GM19452 (cell line): Measurements from ENCODE around the gene LHFPL6.

ENCODE experiments used
- ATAC-seq: cut with Tn5 transposase; IDR thresholded peaks from one replicate; pipeline ENCODE4 v1.9.1; 2021; ENCODE audit not compliant: unreplicated experiment

LHFPL6 gene

DNA sequence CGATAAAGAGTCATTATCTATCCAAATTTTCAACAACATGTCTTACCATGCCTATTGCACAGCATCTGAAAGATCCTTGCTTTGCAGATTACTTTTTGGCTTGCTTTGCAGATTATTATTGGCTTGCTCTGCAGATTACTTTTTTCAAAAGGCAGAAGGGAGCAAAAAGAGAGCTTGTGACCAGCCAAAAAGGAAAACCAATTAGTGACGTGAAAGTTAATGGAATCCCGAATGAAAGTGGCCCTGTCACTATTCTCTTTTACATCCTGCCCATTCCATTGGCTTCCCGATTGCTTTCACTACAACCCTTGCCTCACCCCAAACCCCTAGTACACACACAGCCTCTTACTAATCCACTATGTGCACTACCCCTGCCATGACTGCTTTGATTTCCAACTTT lies 81.3 kb downstream of the LHFPL6 start:
- ATAC-seq: no peak

DNA sequence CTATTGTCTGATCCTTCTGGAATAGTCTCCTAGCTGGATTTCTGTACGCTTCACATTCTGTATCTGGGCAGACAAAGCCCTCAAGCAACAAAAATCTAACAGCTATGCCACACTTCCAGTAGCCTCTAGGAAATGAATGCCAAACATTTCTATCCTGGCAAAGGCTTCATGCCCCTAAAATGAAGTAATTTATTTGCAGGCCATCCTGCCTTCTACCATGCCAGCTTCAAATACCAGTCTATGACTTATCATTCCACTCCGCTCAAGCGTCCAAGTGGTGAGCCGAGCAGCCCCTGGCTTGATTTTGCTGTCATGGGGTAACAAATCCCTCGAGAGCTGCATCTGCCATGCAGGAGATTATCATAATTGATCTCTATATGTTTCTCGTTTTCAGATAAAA lies 86.9 kb downstream of the LHFPL6 start:
- no peak for ATAC-seq

- ATAC-seq: no peak
Measured at GRCh38 chr13:39515224-39515714, 87.7 kb downstream of the LHFPL6 start.

GRCh38 chr13:39512687-39513086 lies 90.3 kb downstream of the LHFPL6 start:
- no peak for ATAC-seq

DNA sequence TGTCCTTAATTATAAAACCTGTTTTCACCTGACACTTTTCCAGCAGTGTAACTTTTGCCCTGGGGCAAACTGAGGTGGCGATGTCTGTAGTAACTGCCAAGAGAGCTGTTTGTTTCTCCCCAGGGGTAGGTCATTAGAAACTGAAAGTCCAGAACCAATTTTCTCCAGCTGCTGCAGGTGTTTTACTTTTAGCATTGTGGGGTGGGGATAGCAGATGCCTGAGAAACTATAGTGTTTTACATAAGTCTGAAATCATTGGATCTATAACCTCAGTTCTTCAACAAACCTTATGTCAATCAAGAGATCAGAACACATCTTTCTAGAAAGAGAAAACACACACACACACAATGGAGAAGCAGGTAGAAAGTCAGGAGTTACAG lies 92.7 kb downstream of the LHFPL6 start:
- peak; percentile 72 for ATAC-seq

DNA sequence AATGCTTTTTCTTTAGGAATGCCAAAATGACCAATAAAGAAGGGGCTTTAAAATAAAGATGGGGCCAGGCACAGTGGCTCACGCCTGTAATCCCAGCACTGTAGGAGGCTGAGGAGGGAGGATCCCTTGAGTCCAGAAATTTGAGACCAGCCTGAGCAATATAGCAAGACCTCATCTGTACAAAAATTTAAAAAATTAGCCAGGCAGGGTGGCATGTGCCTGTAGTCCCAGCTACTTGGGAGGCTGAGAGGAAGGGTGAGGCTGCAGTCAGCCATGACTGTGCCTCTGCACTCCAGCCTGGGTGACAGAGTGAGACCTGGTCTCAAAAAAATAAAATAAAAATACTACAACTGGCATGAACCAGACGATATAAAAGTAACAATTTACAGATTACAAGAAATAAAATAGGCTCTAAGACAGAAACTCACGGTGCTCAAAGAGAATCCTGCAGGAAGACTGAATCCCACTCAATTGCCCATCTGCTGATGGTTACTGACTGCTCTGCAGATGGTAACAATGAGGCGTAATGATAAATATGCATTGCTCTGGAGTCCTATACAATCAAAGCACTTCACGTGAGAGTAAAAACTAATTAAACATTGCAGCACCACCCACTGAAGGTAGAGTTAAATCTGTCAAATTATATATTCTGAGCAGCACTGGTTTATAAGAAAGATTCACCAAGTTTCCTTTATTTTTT lies 93.2 kb downstream of the LHFPL6 start:
- no peak for ATAC-seq

DNA sequence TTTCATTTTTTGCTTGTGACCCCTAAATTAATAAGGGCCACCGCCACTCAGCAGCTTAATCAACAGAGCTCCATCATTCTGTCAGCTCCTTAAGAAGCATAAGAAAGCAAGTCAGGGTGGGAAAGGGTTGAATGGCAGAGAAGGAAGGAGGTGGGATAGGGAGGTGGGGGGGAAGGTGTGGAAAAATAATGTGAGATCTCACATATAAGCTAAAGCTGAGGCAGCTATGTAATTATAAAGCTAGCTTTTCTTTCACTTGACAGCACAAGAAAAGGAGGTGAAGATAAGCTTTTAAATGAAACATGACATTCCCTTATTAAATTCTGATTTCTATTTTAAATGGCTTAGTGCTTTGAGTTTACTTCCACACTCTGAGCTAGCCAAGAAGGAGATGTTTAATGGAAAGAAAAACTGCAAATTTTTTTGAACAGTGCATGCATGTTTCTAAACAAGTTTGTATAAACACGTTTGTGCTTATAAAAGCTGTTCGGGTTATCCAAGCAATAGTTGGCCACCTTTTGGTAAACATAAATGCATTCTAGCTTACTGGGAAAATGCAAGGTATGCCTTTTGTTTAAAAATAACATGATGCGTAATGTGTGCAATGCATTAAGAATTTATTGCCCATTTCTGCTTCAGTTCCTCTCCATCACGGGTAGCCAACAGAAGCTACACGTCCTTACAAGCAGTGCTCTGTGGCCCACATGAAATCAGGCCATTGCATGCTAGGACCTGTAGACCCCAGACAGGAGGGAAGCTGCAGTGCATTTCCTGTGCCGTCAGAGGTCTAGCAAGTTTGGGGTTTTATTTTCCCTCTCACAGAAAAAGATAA lies 96.2 kb downstream of the LHFPL6 start:
- no peak for ATAC-seq

- no peak for ATAC-seq
Measured at GRCh38 chr13:39505151-39505550, 97.8 kb downstream of the LHFPL6 start.

DNA sequence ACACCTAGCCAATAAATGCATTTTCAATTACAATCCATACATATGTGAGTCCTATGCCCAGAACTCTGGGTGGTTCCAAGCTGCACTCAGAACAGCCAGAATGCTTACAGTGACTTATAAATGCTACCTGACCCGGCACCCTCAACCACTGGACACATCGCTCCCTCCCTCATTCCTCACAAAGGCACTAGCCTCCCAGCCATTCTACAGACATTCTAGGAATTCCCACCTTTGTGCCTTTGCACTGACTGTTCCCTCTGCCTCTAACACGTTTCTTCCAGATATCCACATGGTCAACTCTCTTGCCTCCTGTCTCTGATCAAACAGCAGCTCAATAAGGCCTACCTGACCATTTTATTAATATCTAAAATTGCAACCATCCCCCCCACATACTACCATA lies 99.9 kb downstream of the LHFPL6 start:
- no peak for ATAC-seq

GRCh38 chr13:39501702-39502324 lies 101.2 kb downstream of the LHFPL6 start:
- ATAC-seq: no peak

- no peak for ATAC-seq
Measured at GRCh38 chr13:39499604-39500003, 103.4 kb downstream of the LHFPL6 start.

DNA sequence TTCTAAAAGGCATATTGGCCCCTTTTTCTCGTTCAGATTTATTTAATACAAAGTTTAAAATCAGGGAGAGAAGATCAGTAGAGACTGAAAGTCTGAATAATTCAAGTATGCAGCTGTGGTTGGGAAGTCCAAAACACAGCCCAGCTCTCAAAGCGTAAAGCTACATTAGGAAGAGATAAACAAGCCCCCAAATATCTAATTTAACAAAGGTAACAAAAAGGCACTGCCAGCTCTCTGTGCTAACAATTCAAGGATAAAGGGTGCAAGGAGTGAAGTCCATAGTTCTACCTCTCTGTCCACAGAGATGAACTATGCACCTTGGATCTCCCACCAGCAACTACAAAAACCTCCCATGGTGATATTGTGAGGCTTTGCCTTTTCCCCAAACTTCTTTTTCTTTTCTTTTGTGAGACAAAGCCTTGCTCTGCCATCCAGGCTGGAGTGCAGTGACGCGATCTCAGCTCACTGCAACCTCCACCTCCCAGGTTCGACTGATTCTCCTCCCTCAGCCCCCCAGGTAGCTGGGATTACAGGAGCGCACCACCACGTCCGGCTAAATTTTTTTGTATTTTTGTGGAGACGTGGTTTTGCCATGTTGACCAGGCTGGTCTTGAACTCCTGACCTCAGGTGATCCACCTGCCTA lies 104.4 kb downstream of the LHFPL6 start:
- ATAC-seq: no peak

DNA sequence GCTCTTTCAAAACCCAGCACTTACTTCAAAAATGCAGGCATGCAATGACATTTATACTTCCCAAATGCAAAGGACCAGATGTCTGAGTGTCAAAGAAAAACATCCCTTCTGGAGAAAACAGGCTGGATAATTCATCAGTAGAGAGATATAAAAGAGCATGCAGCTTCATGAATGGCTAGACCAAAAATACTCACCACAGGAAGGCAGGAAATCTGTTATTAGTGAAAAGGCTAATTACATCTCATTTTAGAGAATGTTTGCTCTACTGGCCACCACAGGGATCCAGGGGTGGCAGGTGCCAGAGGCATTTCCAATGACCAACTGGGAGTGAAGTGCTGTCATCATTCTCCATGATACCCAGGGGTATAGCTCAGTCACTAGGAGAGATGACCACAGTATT lies 106.5 kb downstream of the LHFPL6 start:
- no peak for ATAC-seq

DNA sequence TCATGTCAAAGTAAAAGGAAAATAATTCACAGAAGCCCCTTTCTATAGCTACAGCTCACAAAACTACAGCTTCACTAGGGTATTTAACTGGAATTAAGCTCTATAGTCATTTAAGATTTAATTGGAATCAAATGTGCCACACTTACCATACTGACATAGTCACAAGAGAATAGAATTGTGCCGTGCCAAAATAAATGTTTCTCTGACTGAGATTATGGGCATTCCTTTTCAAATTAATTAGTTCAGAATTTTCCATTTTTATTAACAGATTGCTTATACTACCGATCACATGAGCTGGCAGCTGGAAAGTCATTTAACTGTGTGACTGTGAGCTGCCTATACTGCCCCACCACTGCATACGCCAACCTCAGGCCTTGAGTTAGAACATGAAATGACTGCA lies 108.4 kb downstream of the LHFPL6 start:
- ATAC-seq: no peak

- ATAC-seq: no peak
Measured at GRCh38 chr13:39494006-39494405, 109.0 kb downstream of the LHFPL6 start.

GRCh38 chr13:39490136-39490535 lies 112.9 kb downstream of the LHFPL6 start:
- no peak for ATAC-seq

- ATAC-seq: no peak
Measured at GRCh38 chr13:39486758-39487157, 116.2 kb downstream of the LHFPL6 start.

DNA sequence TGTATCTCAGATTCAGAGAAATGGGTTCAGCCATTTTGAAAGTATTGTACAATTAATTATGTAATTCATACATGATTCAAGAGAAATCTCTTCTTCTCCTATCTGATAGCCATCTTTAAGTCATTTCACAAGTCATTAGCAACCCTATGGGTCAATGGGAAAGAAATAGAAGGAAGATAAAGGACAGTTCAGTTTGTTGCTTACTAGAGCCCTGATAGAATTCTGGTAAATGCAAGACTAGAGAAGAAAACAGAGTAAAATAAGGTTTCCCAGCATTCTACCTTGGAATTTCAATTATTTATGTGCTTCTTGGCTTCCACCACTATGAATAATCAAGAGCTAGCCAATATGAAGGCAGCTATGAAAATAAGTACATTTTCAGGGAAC lies 117.7 kb downstream of the LHFPL6 start:
- no peak for ATAC-seq

- no peak for ATAC-seq
Measured at GRCh38 chr13:39484506-39485313, 118.3 kb downstream of the LHFPL6 start.

DNA sequence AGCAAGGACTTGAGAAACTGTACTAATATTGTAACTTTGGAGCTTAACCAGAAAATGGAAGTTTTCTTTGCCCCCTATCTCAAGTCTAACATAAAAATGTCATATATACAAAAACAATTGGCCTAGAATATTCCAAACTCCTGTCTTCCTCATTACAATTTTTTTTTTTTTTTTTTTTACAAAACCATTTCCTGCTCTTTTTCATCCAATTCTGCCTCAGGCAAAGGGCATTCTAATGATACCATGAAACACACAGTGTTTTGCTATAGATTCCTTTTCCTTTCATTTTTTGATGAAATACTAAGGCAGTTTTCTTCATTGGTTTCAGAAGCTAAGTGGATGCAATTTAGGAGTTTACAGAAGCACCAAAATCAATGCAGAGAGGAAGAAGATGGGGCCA lies 119.7 kb downstream of the LHFPL6 start:
- no peak for ATAC-seq

DNA sequence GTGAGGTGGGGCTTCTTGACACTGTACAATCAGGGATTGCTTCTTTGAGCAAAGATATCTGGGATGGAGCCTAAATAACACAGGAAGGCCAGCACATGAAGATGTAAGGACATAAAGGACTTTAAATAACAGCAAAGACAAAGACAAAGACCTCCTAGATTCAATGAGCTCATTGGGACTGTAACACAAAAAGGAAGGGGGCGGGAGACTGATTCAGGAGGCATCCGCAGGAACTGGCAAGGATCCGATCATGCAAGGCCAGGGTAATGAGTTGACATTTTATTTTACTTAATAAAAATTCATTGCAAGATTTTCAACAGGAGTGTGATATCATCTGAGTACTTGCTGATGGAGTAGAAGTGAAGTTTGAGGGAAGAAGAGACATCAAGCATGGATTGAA lies 121.5 kb downstream of the LHFPL6 start:
- ATAC-seq: no peak
